Measurements from ENCODE around the gene EXOSC7. TPM values are rescaled to one million over a fixed set of nuclear protein-coding genes. Genes with fewer than 3 reads are reported as not detected.
"Not testable (repeated sequence)": the region's sequence is repeated elsewhere in the genome, so short reads cannot be mapped to it uniquely, and the experiment has no call there.

EXOSC7 gene
- total RNA-seq = 49.7 TPM

DNA sequence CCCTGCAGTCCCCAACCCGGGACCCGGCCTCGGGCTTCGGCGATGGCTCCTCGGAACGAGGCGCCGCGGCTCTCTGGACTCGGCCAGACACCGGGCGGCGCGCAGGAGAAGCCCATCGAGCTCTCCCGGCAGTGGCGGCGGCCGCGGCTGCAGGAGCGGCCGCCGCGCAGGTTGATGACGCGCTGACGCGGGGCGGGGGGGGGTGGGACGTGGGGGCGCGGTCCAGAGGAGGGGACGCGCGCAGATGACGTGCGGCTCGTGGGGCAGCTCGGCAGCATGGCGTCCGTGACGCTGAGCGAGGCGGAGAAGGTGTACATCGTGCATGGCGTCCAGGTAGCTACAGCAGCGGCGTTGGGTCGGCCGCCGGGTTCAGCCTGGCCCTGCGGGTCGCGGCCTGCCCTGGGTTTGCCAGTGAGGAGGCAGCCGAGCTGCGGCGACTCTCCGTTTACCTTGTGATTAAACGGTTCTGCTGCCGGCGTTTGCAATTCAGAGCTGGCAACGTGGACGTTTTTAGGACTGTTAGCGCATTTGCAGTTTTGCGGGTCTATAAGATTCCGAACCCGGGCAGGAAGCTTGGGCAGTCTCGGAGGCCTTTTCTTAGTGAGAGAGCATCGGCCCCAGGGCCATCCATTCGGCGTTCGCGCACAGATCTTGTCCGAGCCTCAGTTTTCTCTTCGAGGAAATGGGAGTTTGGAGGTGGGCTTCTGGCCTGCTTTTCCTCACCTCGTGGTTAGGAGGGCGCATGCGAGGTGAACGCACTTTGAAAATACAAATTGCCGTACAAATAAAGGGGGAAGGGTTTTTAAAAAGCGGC, at the start of gene EXOSC7, which contains the start of gene ZDHHC3:
Gene EXOSC7, plus strand, starts transcription at position 243 of the 814 bp plus-strand sequence. Its CDS starts 34 bp downstream, at position 277.
Gene ZDHHC3, minus strand, starts transcription at position 173 of the 814 bp plus-strand sequence. CDS start 16,738 bp downstream, outside the sequence.
- DNase-seq = peak; percentile 95

DNA sequence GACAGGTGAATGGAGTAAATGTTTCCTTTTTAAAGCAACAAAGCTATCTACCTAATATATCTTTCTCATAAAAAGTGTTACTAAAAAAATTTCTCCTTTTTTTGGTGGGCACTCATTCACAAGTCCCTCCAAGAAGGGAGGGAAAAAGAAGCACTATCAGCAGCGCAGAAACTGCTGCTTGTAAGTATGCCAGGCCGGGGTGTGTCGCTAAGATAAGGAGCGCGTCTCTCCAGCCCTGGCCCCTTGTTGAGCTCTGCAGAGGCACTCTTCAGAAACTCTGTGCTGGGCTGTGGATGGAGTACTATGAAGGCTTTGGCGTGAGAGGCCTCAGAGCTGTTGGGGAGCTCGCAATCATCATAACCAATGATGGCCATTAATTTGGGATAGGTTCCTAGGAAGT, 49.1 kb upstream of the EXOSC7 start:
- DNase-seq = peak; percentile 6

DNA sequence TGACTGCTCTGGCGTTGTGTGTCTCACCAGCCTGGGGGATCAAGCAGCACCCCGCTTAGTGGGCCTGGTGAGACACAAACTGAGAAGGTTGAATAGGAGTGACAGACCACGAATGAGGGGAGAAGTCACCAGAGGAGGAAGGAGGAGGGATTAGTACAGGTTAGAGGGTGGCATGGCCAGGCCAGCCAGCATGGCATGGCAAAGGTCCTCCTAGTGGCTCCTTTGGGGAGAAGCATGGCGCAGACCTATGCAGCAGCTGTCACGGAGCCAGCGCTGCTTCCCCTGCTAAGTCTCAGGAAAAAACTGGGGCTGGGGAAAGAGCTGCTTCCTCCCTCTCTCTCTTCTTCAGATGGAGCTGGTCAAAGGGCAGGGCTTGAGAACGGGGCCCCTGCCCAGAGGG, 48.7 kb upstream of the EXOSC7 start:
- no peak for DNase-seq

DNA sequence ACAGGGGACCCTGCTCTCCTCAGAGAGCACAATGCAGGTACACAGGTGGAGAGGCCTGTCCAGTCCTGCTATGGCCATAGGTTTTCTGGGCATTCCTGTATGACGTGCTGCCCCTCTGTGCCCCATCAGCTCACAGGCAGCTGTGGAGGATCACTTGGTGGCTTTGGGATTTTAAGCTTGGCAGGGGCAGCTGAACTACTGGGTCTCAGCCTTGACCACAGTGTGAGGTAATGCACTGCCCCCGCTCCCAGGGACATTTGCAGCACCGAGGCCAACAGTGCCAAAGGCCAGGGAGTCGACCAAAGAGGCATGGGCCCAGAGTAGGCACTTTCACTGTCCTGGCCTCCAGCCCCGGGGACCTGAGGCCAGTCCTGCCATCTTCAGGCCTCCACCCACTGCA, 46.3 kb upstream of the EXOSC7 start:
- no peak for DNase-seq

DNA sequence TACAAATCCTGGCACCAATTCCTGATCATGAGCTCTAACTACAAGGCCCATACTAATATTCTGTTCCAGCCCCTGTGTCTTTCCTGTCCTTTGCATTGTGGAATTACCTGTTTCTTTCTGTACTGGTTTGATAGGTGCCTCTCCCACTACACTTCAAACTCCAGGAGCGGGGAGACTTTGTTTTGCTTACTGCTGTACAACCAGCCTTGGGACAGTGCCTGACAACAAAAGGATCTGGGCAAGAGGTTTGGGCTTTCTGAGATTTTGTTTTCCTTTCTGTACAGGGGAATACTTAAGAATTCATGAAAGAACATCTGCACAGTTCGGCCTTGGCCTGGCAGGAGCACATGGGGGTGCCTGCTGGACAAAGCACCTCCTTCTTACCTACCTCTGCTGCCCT, 45.1 kb upstream of the EXOSC7 start:
- no peak for DNase-seq

DNA sequence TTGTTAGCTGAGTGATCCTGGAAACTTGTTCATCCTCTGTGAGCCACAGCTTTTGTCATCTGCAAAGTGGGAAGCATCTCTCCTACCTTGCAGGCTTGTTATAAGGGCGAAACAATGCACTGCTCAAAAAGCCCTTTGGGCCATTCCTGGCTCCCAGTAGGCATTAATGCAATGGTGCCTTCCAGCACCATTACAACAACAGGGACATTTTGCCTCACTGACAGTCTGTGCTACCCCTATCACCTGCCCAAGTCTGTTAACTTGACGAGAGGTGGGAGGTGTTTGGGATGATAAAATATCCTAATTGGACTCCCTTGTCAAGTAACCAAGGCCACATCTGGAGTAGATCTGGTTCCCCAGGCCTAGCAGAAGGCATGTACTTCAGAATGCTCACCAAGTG, 44.3 kb upstream of the EXOSC7 start:
- DNase-seq = no peak

DNA sequence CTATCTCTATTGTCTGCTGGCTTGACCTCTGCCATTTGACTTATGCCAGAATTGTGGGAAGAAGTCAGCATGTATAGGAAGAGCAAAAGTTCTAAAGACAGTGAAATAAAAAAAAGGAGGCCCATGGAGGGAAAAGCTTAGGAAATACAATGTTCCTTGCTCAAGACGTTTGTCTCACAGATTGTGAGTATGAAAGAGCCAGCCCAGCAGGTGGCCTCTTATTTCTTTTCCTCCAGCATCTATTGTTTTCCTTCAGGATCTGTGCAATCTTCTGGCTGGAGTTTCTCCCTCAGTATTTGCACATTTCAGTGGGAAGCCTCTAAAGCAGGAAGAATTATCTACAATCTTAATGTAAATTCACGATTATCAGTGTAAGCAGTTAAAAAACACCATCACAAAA, 43.8 kb upstream of the EXOSC7 start:
- no peak for DNase-seq

DNA sequence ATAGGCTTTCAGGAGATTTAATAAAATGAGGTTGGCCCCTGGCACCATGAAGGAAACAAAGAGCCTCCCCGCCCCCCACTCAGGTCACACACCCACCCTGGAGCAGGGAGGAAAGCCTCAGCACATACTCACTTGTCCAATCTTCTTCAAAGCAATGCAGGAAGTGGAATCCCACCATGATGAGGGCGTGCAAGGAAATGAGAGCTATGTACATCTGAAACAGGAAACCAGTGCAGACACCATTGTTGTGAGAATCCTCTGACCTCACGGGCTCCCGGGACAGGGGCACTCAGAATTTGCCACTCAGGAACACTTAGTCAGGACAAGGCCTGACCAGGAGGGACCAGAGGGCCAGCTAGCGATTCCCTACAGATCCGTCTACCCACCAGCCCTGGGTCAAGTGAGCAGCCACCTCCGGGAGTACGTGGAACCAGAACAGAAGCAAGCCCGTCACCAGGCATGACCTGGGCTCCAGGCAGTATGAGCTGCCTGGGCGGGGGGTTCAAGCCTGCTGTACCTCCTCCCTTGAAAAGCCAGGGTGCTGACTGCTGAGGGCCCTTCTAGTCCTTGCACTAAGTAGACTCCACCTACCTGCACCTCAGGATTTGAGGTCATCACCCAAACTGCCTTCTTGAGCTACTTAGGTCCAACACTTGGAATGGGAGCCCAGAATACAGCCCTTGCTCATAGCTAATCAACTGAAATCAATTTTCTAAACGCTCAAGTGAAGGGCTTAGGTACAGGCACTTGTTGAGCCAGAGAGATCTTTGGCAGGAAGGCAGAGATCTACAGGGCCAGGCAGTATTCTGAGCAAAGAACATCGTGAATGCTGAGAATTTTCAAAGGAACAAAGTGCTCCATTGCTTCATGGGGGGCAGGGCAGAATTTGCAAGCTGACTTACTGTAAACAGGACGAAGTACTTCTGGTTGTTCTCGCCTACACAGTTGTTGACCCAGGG, 42.8 kb upstream of the EXOSC7 start:
- no peak for DNase-seq

DNA sequence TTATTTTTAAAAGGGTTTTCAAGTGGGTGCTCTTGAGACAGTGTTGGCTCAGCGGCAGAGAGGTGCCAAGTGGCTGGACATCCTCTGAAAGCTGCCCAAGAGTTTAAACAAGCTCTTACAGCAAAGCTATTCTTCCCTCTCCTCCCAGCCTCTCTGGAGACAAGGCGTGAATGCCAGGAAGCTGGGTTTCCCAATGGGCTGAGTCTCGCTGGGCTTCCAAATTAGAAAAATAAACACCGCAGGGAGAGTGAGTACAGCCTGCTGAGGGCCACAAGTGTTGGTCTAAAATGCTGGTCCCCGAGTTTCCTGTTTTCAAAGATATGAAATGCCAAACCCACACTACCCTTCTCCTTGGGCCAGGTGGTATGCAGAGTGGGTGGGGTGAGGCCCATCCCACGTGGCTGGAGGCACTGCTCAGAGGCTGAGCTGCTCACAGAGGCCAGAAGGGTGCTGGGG, 36.4 kb upstream of the EXOSC7 start:
- no peak for DNase-seq

DNA sequence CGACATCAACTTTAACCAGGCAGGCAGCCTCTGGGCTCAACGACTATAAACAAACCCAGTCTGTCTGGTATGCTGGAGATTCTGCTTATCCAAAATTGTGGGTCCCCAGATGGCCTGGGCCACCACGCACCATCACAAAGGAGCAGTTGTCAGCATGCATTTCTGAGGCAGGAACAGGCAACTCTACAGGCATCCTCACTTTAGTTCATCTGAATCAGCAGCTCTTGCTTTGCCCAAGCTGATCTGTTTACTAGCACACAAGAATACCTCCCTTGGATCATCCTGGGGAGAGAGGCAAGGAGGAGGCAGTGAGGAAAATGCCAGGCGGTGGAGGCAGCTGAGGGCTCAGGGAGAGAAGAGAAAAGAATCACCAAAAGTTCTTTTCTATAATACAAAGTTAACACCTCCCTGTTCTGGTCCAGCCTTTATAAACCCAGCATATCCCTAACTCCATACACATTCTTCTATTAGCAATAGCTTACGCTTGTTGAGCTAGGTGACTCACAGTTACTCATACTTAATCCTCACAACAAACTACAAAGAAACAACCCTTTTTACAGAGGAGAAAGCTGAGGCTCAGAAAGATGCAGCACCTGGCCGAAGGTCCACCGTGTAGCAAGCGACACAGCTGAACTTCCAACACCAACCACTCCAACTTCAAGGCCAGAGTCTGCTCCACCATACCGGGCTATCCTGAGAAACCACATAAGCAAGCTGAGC, 33.7 kb upstream of the EXOSC7 start:
- no peak for DNase-seq

DNA sequence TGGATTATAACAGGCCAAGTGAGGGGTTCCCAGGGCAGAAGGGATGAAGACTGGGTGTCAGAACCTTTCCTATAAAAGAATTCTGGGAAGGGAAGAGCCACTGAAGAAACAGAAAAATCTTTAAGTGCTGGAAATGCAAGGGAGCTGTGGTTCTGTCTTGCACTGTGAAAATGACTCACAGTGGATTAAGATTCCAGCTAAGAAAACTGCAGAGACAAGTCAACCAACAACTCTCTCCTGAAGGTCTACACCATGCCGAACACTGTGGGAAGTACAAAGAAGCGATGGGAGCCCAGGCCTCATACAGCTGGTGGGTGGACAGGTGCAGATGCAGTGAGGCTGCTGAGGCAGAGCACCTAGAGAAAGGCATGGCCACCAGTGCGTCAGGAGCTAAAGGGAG, 27.8 kb upstream of the EXOSC7 start:
- DNase-seq = no peak

DNA sequence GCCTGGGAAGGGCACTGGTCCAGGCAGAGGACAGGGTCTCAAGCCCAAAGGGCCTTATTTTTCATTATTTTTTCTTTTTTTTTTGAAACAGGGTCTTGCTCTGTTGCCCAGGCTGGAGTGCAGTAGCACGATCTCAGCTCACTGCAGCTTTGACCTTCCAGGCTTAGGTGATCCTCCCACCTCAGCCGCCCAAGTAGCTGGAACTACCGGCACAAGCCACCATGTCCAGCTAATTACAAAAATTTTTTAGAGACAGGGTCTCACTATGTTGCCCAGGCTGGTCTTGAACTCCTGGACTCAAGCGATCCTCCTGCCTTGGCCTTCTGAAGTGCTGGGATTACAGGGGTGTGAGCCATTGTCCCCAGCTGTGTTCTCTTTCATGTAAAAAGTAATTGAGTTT, 26.3 kb upstream of the EXOSC7 start:
- not testable (repeated sequence) for DNase-seq

DNA sequence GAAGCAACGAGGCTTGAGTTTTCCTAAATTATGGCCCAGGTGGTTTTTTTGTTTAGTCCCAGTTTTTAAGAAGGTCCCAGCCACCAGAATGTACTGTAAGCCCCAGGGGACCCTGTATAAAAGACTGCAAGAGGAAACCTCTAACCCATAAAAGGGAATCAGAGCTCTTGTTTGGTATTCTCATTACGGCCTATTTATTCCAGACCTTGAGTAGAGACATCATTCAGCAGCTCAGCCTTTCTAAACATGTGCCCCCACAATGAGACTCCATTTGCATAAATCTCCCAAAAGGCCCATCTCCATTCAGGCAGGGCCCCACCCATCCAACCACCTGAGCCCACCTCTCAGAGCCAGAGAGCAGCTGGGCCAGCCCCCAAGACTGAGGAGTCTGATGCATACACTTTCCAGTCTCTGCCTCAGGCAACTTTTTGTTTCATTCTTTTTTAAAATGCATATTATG, 25.7 kb upstream of the EXOSC7 start:
- no peak for DNase-seq

DNA sequence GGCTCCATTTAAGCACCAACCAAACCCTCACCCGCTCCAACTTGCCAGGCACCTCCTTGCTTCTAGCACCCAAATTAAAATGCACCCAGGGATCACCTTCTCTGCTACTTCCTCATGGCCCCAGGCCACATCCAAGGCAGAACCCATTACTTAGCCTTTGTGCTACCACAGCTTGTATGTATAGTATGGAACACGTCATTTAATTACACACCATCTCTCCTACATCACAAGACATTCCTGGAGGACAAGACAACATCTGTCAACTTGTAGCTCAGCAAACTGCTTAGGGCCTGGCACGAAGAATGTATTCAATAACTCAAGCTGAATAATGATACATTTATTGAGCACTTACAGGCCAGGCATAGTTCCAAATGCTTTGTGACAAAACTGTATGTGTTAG, 23.4 kb upstream of the EXOSC7 start:
- no peak for DNase-seq

DNA sequence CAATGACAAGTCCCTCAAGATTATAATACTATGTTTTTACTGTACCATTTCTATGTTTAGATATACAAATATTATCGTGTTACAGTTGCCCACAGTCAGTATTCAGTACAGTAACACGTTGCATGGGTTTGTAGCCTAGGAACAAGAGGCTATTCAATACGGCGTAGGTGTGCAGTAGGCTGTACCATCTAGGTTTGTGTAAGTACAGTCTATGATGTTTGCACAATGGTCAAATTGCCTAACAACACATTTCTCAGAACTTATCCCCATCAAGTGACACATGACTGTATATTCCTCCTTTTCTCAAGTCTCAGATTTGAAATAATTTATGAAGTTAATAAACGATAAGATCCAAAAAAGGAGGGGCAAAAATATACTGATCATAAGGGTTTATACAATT, 21.7 kb upstream of the EXOSC7 start:
- no peak for DNase-seq

DNA sequence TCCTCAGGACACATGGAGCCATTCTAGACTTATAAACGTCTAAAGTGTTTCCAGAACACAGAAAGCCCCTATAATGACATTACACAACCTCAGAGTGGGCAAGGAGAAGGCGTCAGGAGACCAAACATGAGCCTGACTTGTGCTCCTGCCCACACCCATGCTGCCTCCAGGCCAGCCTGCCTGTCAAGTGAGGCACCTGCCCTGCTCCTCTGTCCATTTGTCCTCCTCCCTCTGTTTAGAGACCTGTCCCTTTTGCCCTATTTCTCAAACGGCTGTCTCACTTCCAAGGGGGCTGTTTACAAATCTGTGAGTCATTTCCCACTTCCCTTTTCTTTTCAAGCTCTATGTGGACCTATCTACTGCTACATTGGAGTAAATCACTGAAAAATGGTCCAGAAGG, 21.1 kb upstream of the EXOSC7 start:
- no peak for DNase-seq

DNA sequence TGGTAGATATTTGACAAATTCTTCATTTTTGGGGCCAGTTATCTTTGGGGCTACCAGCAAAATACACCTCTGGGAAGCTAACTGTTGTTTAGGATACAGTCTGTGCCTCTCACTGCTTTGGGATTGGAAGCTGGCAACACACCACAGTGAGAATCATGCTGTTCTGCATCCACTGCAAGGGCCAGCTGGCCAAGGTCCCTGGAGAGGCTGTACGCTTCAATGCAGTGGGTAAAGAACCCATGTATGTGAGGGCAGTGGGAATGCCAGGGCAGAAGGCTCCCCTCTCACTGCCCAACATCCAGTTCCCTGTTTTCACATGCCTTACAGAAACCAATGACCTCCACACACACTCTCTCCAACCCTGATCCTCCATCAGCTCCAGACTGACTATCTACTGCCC, 20.1 kb upstream of the EXOSC7 start:
- DNase-seq = no peak

DNA sequence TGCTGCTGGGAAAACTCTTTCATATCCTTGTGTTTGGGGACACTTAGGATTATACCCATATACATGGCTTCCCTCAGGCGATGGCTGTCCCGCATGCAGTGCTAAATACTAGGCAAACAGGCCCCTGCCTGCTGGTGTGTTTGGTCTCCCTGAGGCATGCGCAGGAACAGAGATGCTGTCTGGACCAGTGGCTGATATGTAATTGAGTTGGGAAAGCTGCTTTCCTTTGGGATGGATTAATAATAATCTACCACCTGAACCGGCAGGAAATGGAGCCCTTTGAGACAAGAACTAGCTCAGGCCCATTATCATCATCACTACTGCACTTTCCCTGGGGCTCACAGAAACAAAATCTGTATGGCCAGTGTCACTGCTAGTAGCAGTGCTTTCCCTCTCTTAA, 18.1 kb upstream of the EXOSC7 start:
- no peak for DNase-seq

DNA sequence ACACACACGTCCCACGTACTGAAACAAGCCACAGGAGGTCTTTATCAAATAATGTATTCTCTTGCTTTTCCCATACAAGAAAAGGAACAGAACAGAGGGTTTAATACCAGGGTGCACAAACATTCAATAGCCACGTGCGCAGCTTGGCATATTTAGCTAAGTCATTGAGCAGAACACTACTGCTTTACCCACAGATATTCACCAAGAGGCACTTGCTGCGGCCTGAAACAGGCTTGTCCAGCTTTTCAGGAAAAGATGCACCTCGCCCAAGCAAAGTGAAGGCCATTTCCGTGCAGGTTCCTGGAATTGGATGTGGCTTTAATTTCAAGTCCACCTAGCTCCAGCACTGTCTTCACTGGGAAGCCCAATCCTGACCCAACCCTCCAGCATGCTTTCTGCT, 17.7 kb upstream of the EXOSC7 start:
- no peak for DNase-seq

DNA sequence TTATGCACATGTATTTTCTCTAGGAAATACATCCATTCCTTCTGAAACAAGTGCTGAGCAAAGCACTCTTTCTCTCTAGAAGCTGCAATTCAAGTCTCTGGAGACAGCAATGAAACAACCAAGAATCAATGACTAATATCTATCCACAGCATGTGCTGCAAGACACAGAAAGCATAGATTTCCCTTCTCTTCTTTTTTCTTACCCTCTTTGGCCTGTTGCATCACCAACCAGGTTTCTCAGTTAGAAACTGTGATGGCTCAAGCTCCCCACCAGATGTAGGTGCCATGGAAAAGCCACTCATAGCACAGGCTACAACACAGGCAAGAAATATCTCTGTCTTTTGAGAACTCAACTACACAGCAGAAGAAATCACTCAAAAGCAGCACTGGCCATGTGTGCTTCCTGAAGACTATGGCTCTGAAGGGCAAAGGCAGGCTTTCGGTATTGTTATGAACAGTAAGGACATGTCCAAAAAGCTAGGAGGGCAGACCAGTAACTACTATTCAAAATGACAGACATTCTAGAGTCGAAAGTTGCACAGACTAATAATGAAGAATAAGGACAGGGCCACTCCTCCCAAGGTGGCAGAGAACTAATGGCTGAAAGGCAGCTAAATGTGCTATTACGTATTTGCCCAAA, 15.5 kb upstream of the EXOSC7 start:
- no peak for DNase-seq

DNA sequence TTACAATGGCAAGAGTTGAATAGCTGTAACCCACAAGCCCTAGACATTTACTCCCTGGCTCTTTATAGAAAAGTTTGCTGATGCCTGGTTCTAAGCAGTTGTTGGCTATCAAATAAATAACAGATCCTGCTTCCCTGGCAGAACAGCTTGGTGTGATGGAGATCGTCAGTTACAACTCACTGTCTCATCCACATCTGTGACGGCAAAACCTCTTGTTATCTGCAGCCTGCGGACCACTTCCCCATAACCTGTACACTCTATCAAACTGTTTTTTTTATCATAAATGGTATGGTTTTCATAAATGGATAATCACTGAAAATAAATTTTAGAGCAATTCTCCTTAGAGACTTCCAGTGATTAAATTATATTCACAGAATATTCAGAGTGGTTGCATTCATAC, 14.2 kb upstream of the EXOSC7 start:
- no peak for DNase-seq

Data from tongue (tissue), 2 donors.